Retinal pigment epithelial cell (primary cell): ENCODE measurements around the gene ATF4.

Source experiments
- DNase-seq: peaks from one replicate; pipeline ENCODE4 v3.0.0-alpha.2; 2010; ENCODE audit warnings: low read depth
- H3K4me3 ChIP-seq: 2 replicates; pipeline ENCODE4 v1.5.1; 2011; ENCODE audit warnings: mild to moderate bottlenecking, low read length, control low read depth, moderate library complexity
- TF ChIP-seq, protein P1 (sequence below): conservative IDR thresholded peaks from 2 replicates; pipeline ENCODE4 v1.5.1; 2011; ENCODE audit warnings: low read depth, low read length, control low read depth, inconsistent platforms

The ATF4 gene, protein sequence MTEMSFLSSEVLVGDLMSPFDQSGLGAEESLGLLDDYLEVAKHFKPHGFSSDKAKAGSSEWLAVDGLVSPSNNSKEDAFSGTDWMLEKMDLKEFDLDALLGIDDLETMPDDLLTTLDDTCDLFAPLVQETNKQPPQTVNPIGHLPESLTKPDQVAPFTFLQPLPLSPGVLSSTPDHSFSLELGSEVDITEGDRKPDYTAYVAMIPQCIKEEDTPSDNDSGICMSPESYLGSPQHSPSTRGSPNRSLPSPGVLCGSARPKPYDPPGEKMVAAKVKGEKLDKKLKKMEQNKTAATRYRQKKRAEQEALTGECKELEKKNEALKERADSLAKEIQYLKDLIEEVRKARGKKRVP

DNA sequence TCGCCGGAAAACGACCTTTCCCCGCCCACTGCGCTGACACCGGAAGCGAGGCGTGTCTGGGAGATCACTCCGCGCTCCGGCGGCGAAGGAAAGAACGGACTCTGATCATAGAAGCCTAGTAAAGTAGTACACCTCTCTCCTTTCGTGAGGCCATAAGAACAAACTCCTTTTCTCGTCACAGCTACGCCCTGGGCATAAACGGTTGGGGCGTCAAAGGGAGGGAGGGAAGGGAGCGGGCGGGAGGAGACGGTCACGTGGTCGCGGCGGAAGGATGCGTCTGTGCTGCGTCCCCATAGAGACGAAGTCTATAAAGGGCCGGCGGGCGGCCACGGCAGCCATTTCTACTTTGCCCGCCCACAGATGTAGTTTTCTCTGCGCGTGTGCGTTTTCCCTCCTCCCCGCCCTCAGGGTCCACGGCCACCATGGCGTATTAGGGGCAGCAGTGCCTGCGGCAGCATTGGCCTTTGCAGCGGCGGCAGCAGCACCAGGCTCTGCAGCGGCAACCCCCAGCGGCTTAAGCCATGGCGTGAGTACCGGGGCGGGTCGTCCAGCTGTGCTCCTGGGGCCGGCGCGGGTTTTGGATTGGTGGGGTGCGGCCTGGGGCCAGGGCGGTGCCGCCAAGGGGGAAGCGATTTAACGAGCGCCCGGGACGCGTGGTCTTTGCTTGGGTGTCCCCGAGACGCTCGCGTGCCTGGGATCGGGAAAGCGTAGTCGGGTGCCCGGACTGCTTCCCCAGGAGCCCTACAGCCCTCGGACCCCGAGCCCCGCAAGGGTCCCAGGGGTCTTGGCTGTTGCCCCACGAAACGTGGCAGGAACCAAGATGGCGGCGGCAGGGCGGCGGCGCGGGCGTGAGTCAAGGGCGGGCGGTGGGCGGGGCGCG, at the start of gene ATF4:
Gene ATF4 (plus strand): TSS at position 337 of the 880 bp plus-strand sequence. CDS start 884 bp downstream, outside the sequence.
- TF ChIP-seq, protein P1, sequence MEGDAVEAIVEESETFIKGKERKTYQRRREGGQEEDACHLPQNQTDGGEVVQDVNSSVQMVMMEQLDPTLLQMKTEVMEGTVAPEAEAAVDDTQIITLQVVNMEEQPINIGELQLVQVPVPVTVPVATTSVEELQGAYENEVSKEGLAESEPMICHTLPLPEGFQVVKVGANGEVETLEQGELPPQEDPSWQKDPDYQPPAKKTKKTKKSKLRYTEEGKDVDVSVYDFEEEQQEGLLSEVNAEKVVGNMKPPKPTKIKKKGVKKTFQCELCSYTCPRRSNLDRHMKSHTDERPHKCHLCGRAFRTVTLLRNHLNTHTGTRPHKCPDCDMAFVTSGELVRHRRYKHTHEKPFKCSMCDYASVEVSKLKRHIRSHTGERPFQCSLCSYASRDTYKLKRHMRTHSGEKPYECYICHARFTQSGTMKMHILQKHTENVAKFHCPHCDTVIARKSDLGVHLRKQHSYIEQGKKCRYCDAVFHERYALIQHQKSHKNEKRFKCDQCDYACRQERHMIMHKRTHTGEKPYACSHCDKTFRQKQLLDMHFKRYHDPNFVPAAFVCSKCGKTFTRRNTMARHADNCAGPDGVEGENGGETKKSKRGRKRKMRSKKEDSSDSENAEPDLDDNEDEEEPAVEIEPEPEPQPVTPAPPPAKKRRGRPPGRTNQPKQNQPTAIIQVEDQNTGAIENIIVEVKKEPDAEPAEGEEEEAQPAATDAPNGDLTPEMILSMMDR: no peak
- peak within 1 kb of the TSS; percentile 94 for H3K4me3 ChIP-seq
- peak; percentile 57 for DNase-seq

DNA sequence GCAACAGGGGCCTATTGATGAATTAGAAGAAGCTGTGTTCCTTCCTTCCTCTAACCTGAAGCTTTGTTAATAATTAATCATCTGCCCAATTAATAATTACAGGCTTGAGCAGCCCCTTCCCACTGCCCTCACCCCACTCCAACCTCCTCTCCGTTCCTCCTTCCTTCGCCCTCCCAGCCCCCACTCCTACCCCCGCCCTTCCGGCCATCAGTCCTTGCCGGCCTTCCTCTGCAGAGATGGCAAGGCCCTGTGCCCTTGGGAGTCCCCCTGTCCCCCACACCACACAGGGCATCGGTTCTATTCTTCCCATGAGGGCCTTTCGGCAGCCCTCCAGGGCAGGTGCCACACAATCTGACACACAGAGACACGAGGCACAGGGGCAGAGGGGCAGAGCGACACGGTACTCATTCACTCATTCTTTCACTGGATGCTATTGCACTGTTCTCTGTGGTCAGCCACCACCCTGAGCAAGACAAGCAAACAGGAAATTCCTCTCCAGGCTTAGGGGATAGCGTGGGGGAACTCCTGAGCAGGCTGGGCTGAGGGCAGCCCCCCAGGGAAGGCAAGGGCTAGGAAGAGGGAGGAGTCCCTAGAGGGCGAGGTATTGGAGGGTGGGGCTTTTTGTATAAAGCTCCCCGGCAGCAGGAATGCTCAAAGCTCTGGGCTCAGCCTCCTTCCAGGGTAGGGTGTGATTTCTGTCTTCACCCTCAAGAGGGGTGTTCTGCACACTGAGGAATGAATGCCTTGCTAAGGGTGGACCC, 48.8 kb upstream of the ATF4 start:
- TF ChIP-seq, protein P1: no peak
- DNase-seq: no peak
- no peak overlapping the region for H3K4me3 ChIP-seq

DNA sequence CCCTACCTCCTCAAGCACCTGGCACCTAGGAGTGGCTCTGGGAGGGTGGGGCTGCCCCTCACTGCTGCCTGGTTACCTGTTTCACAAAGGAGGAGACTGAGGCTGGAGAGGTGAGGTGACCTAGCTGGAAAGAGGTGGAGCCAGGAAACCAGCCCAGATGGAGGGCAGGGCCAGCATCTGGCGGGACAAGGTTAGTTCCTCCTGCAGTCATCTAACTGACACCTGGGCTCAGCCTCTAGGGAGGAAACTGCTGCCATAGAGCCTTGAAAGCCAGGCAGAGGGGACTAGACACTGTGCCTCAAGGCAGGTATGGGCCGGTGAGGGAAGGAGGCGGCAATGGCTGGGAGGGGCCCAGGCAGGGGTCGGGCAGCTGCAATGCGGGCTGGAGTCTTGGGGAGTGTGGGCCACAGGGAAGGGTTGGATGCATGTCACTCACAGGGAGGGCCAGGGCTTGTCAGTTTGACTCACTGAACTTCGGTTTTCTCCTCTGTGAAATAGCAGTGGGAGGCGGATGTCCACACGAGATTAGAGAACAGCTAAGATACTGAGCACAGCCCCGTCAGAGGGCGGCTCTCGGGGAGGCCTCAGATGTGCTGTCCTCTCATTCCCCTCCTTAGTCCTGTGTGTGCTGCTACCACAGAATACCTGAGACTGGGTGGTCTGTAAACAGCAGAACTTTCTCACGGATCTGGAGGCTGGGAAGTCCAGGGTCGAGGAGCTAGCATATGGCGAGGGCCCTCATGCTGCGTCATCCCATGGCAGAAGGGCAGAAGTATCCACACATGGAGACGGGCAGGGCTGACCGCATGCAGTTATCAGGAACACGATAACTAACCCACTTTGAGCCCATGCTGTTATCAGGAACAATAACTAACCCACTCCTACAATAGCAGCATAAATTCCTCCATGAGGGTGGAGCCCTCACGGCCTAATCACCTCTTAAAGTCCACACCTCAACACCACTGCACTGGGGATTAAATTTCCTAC, 47.5 kb upstream of the ATF4 start:
- TF ChIP-seq, protein P1: no peak
- H3K4me3 ChIP-seq: no peak overlapping the region
- DNase-seq: no peak

DNA sequence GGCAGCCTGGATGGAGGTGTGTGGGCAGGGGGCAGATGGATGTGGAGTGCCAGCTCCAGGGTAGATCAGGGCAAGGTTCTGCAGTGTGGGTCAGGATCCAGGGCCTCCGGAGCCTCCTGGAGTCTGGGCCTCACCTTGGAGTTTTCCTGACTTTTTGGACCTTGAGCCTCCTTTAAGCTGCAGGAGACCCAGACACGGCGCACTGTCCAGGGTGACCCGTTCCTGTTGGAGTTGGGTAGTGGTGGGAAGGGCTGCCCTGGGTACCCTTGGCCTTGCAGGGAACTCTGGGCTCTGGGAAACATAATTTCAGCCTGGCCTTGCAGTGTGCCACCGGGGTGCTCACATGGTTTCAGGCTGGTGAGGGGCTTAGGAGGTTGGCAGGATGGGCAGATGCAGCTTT, 46.5 kb upstream of the ATF4 start:
- TF ChIP-seq, protein P1: no peak
- H3K4me3 ChIP-seq: no peak overlapping the region
- no peak for DNase-seq

DNA sequence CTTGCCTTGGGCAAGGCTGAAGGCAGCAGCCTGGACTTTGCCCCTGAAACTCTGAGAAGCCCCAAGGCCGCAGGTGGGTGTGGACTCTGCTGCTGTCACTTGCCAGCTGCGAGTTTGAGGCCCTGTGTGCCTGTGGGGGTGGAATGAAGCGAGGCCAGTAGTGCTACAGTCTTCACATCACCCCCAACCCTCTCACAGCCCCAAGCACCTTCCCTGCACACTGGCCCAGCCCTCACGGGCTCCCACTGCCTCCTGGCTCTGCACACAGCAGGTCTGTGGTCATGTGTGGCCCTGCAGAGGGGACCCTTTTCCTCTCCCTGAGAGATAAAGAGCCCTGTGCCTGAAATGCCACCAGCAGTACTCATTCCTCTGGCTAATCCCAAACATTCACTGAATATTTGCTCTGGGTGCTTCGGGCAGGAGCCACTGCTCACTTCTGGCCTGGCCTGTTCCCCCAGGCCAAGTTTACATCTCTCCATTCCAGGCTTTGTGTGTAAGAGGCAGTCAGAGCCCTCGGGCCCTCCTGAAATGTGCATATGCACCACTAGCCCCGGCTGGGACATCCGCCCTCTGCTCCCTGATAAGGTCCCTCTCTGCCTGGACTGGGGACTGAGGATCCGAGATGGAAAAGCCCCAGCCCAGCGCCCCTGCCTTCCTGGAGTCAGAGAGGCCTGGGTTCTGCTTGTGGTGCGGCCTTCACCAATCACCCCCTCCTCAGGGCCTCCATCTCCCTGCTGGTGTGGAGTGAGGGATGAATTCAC, 45.8 kb upstream of the ATF4 start:
- TF ChIP-seq, protein P1: no peak
- no peak overlapping the region for H3K4me3 ChIP-seq
- DNase-seq: no peak
